Superior temporal gyrus (tissue), 1 donor: ENCODE results near the gene HS6ST3.

Experiments used
- DNase-seq: peaks from one replicate; pipeline ENCODE4 v3.0.0-alpha.2; 2016; ENCODE audit errors: extremely low spot score

HS6ST3 gene

DNA sequence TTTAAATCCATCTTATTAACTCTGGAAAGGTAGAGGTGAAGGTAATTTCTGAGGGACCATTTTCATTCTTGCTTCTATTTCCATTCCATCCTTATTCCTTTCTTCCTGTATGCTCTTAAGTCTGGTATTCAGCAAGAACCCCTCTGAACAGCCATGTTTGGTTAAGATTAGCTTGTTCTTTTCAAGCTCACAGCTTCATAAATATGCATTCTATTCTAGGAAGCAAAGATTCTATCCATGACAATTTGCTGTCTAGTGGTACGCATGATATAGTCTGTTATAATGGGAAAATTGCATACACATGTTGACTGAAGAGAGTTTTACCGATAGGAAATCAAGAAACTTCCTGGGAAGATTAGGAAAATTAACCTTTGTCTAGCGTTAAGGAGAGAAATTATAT, 218.7 kb downstream of the HS6ST3 start:
- no peak for DNase-seq

DNA sequence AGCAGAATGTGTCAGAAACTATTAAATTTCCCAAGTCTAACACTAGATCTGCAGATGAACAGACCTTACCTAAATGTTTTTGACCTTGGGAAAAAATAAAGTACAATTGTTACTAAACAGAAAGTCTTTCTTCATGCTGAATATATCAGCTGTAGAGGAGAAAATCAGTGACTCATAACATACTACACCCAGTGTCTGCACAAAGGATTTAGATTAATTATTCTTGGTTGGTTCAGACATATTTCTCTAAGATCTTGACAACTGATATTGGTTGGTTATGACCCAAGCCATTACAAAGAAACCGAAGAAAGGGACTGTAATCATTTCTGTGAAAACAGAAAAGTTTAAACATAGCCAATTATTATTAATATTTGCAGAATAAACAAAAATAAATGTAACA, 225.1 kb downstream of the HS6ST3 start:
- DNase-seq, result no peak

DNA sequence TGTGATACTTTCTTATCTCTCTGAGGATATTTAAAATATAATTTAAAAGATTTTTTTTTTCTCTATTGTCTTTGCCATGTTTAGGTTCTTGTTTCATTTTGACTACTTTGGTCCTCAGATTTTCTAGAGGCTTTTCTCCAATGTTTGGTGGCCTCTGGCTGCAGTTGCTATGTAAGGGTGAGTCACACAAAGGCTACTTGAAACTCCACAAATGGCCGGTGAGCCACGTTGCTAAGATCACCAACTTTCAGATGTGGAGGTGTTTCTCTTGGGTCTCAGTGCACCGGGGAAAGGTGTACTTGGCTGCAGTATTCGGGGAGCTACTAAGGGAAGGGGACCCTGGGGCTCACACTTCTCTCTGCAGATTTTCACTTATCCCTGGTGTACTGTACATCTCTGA, 248.1 kb downstream of the HS6ST3 start:
- no peak for DNase-seq

DNA sequence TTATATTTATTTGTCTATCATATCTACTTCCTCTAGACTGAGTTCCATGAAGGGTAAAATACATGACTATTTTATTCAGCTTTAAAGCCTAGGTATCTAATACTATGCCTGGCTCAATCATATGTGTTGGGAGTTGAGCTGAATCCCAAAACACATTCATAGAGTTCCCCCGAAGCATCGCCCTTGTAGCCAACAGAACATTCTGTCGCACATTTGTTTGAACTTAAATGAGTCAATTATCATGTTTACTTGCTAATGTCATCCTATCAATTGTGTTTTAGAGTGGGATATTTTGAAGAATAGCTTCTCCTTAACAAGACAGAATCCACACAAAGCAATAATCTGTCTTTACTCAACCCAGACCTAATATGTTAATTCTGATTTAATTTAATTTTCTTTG, 252.4 kb downstream of the HS6ST3 start:
- no peak for DNase-seq

DNA sequence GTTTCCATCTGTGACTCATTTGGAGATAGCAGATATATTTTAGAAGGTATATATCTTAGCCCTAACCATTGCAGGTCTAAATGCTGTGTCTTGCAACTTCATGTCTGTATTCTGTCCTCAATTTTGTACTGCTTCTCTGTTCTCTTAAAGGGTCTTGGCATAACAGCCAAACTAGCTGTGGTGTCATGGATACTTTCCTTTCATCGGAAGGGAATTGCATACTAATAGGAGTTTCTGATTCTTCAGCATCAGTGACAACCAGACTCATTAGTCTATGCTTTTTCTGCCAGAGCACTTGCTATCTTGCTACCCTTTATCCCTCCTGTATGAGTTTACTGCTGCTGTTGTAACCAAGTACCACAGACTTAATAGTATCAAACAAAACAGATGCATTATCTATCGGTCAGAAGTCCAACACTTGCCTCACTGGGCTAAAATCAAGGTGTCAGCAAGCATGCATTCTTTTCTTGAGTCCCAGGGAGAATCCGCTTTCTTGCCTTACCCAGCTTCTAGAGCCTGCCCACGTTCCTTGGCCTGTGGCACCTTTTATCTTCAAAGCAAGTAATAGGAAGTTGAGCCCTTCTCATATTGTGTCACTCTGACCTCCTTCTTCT, 253.1 kb downstream of the HS6ST3 start:
- no peak for DNase-seq

DNA sequence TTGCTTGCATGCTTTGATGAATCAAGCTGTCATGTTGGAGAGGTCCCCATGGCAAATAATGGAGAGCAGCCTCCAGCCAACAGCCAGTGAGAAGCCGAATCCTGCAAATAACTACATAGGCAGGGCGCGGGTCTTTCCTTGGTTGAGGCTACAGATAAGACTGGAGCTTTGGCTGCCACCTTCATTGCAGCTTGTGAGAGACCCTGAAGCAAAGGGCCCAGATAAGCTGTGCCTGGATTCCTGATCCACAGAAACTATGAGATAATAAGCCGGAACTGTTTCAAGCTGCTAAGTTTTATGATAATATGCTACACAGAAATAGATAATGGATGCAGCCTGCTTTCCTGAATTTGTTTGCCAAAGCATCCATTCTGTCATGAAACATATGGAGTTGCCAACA, 257.0 kb downstream of the HS6ST3 start:
- no peak for DNase-seq

DNA sequence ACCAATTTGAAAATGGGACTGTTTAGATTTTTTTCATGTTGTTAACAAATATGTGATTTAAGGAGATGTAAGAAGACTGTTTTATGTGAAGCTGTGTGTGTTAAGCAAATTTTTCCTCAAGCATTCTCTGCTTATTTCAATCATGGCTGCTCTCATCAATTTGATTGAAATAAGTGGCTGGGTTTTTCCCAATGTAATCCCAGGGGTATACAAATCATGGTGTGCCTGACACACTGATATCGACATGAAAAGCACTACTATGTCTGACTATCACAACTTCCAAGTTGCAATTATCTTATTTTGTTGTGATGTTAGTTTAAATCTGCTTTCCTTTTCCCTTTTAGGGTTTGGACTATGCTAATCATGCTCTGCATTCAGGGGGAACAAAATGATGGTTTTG, 283.7 kb downstream of the HS6ST3 start:
- no peak for DNase-seq

DNA sequence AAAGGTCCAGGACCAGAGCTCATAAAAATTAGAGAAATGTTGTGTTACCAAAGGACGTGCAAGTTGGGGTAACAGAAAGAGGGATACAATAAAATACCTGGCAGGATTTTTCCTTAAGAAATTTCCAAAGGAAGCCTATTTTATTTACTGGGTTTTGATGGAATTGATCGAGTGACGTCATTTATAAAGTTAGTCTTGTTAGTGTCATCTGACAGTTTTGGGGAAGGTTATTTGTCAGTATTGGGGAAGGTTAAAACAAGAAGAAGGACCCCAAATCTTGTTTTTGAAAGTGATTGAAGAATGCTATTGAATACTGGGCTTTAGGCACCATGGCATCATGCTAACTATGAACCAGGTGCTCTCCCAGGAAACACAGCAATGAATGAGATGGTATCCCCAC, 287.9 kb downstream of the HS6ST3 start:
- no peak for DNase-seq

DNA sequence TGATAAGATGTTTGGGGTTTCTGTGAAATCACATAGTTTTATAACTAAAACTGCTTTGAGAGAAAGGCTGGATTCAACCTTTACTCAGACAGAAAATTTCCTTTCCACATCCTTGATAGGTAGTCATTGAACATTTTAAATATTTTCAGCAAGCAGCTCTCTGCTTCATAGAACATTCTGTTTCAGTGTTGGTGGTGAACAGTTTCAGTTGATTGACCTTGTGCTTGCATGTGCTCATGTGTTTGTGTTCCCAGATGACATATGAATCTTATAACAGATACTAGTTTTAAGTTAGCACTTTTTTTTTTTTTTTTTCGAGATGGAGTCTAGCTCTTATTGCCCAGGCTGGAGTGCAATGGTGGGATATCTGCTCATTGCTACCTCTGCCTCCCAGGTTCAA, 290.1 kb downstream of the HS6ST3 start:
- DNase-seq, result no peak

DNA sequence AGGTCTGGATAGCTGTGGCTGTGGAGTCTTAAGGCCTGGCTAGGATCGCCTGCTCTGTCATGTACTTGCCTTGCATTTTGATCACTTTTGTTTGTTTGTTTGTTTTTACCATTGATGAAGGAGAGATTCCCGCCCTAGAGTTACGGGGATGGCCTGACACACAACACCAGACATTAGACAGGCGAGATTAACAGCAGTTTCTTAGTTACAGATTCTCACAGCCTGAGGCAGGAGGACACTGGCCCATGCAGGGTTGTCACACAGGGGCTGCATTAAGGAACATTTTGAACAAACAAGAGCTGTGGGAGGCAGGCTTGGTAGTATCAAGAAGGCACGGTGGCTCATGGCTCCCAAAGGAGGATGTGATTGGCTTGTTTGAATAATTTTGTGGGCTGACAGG, 291.8 kb downstream of the HS6ST3 start:
- DNase-seq, result no peak

DNA sequence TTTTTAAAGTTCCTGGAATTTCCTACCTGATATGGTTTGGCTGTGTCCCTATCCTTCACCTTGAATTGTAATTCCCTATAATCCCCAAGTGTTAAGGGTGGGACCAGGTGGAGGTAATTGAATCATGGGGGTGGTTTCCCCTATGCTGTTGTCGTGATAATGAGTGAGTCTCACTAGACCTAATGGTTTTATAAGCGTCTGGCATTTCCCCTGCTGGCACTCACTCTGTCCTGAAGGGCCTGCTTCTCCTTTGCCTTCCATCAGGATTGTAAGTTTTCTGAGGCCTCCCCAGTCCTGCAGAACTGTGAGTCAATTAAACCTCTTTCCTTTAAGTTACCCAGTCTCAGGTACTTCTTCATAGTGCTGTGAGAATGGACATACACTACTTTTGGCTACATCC, 298.7 kb downstream of the HS6ST3 start:
- DNase-seq, result no peak

DNA sequence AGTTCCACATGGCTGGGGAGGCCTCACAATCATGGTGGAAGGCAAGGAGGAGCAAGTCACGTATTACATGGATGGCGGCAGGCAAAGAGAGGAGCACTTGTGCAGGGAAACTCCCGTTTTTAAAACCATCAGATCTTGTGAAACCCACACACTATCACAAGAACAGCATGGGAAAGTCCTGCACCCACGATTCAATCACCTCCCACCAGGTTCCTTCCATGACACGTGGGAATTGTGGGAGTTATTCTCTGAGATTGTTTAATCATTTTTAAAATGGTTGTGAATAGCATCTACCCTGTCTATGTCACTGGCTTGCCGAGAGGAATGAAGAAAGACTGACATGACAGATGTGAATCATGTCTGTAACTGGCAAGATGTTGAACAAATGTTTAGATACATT, 301.7 kb downstream of the HS6ST3 start:
- DNase-seq, result no peak

DNA sequence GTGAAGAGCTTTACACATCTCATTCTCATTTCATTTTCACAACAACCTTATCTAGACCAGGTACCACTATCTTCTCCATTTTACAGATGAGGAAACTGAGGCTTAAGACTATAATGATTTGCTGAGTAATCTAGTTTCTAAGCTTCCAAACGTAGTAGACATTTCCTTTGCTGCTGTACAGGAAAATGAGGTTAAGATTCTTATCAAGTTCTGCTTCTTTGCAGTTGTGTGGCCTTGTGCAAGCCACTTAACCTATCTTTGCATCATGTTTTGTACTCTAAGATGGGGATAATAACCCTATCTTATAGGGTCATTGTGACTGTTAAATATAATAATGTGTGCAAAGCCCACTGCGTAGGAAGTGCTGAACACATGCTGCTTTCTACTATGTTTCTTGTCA, 307.9 kb downstream of the HS6ST3 start:
- no peak for DNase-seq

DNA sequence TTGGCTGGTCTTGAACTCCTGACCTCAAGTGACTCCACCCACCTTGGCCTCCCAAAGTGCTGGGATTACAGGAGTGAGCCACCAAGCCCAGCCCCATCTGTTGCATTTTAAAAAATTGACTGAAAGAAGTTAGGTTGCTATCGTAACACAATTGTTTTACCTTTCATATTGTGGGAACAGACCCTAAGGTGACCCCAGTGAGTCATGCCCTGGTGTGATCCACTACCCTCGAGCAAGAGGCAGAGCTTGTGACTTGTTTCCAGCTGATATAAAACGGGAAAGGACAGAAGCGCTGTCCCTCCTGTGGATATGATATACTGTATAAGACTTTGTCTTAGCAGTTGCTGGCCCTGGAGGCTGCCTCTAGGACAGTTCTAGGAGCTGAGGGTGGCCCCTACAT, 308.6 kb downstream of the HS6ST3 start:
- no peak for DNase-seq

DNA sequence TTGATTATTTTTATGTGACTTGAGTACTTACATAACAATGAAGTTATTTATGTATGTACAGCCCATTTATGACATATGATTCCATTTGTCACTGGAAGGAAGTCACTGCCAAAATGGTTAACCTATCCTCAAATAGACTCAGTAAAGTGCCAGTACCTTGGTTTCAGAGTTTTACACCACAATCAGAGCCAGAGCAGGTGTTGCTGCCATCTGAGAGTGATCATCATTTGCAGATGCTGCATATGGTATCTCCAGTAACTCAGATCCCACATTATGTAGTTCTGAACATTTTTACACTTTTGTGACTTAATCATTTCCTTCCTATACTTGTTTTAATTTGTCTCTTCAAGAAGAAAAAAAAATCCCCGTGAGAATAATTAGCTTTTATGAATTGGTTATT, 313.3 kb downstream of the HS6ST3 start:
- DNase-seq, result peak; percentile 46

DNA sequence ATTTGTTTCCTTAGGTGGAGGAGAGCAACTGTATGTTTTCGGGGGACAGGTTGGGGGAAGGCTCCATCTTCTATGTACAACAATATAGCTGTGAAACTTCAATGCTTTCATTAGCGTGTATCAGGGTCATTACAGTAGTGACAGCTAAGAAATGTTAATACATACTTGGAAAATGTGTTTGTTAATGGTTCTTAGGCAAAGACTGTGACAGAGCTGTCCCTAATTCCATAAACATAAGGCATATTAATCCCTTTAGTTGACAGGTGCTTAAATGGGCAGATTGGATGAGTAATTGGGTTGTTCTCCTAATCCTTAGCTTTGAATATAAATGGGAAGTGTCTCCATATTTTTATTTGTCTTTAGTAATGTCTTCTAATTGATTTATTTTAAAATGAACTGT, 313.7 kb downstream of the HS6ST3 start:
- no peak for DNase-seq

DNA sequence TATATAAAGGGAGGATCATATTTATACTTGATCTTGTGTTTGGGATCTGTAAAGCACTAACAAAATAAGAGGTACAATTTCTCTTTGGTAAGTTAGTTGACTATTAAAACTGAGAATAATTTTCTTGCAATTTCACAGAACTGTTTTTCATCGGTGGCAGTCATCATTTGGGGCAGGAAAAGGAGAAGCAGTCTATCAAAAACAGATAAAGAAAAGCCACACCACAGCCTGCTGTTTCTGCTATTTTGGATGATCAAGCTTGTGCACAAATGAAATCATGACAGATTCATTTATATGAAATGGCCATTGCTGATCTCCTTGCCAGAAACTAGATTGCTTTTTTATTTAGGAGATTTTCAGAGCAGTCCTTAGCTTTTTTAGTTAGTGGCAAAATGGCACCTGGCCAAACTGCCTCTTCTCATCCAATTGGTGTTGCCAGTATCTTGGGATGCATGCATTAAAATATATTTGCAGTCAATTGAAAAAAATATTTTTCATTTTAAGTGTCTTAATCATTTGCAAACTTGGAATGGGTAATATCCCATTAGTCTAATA, 326.0 kb downstream of the HS6ST3 start:
- no peak for DNase-seq

DNA sequence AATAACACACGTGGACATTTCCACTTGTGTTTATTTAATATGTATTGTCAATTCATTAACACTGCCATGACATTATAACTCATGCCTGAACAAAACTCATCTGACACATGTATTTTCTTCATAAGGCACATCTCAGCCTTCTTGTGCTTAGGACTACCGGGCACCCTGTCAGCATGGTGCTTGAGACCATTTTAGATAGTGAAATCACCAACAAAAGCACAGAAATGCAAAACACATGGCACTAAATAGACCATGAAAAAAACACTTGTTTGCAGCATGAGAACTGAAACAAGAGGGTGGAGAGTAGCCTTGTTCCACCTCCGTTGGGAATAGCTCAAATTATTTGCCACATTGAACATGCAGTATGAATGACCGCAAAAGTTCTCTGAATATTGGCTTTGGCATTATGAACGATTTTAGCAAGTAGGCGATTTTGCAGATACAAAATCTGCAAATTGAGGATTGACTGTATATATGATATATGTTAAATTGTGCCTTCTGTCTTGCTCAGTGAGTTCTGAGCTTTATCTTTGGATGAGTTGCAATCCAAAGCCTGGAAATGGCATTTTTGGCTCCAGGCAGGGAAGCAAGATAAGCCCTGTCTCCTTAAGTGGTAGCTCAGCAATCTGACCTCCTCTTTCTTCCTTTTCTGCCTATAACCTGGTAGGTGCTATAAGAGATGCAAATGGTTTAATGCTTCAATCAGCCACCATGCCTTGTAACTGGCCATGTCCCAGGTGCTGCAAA, 328.2 kb downstream of the HS6ST3 start:
- no peak for DNase-seq

DNA sequence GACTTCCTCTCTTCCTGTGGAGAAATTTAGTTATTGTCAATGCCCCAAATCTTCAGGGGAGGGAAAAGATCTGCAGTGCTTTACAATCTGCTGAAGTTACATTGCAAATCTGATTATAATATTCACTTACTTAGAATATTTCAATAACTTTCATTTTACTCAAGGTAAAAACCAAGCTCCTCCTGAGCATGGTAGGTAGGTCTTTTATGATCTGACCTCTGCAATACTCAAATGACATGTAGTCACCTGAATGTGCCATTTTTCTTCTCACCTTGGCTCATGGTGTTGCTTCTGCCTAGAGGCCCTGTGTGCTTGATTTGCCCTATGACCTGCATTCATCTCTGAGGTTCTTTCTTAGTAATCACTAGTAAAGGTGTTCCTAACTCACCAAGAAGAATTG, 331.4 kb downstream of the HS6ST3 start:
- DNase-seq, result no peak

DNA sequence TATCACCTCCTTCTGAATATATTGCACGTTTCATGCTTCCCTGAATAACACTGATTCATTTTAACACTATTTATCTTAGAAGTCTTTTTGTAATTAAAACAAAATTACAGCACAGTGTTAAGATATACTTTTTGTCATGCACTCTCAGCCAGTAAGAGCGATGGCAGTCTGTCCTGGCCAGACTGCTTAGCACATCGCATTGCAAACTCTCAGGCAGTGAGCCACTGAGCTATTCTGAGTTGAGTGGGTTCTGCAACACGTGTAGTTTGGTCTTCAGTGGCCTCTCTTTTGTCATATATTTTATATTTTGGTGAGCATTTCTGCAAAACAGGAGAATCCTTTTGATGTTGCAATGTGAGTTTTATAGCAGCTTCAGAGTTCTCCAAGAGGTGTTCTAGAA, 332.1 kb downstream of the HS6ST3 start:
- DNase-seq, result peak; percentile 37

DNA sequence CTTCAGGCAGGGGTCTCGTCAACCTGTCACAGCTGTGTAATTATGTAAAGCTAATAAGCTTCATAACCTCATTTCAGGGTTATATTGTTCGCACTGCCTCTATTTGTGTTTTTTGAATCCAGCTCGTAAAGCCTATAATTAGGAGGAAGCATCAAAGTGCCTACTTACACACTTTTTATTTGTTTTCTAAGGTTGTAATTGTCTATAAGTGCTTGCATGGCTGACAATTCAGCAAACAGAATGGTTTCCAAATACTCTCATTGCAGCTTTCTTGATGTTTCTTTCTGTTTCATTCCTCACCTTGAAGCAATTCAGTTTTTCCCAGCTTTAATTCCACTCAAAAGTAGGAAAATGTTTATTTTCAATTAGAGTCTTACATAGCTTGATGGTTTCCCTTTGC, 336.3 kb downstream of the HS6ST3 start:
- no peak for DNase-seq

DNA sequence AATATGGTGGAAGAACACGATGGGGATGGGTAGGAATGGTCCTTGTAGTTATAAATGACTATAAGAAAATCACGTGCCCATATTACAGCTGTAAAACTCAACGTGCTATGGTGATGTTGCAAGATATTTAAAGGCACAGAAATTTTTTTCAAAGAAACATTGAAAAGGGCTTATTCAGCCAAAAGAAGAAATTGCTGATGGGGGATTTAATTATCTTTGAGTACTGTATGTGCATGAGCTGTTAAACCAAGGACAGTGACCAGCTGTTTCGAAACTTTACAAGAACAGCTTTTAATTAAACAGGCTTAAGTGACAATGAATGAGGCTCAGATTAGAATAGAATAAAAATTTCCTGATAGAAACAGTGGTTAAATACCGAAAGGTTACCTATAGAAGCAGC, 339.0 kb downstream of the HS6ST3 start:
- DNase-seq, result no peak

DNA sequence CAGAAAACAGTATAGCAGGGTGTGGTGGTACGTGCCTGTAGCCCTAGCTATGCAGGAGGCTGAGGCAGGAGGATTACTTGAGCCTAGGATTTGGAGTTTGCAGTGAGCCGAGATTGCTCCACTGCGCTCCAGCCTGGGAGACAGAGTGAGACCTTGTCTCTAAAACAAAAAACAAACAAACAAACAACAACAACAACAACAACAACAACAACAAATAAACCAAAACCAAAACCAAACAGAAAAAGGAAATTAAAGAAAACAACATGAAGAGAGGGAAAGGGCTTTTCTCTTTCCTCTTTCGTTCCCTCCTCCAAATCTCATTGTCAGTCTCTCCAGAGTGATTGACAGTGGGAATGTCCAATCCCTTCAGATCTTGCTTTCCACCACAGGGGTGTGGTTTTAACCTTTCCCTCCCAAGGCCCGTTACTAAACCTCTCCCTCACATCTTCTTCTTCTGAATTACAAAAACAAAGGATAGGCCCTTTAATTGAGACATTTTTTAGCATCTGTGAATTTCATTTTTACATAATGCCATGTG, 341.2 kb downstream of the HS6ST3 start:
- no peak for DNase-seq
